Neural crest cell (in vitro differentiated cells): ENCODE data around the gene ARHGAP9. TPM values are rescaled to one million over a fixed set of nuclear protein-coding genes. Genes with fewer than 3 reads are reported as not detected.
A peak's percentile ranks its signal among the peaks of the same experiment; 100 is the strongest.

Source experiments
- DNase-seq: peaks from one replicate; pipeline ENCODE4 v3.0.0; 2021; ENCODE audit warnings: low read depth, mixed read lengths, low spot score
- H3K27ac Mint-ChIP-seq: one replicate; pipeline ENCODE4 v1.8.0; 2021; ENCODE audit warnings: mild to moderate bottlenecking, mixed read lengths; ENCODE audit not compliant: unreplicated experiment
- H3K27me3 Mint-ChIP-seq: 2 replicates; pipeline ENCODE4 v1.8.0; 2021; ENCODE audit warnings: low read depth, mild to moderate bottlenecking, mixed read lengths
- H3K36me3 Mint-ChIP-seq: 2 replicates; pipeline ENCODE4 v1.8.0; 2021; ENCODE audit warnings: low read depth, mild to moderate bottlenecking, mixed read lengths
- H3K4me1 Mint-ChIP-seq: 2 replicates; pipeline ENCODE4 v1.8.0; 2021; ENCODE audit warnings: mixed read lengths
- H3K4me3 Mint-ChIP-seq: one replicate; pipeline ENCODE4 v1.8.0; 2021; ENCODE audit warnings: mild to moderate bottlenecking, mixed read lengths
- H3K9me3 Mint-ChIP-seq: 2 replicates; pipeline ENCODE4 v1.8.0; 2021; ENCODE audit warnings: mixed read lengths
- total RNA-seq: library from RNA; stranded (reverse); gene quantifications from 2 replicates; pipeline ENCODE4 v1.2.1, GENCODE V29; 2021
- TF ChIP-seq, protein P1 (sequence below): fragments of 200-600 bp; sonication (generic); conservative IDR thresholded peaks from 2 replicates; pipeline ENCODE4 v1.5.0; 2021; ENCODE audit warnings: antibody characterized with exemption, mild to moderate bottlenecking

Gene ARHGAP9
- total RNA-seq, 1 donor from 2014 or later: 0.56 TPM

DNA sequence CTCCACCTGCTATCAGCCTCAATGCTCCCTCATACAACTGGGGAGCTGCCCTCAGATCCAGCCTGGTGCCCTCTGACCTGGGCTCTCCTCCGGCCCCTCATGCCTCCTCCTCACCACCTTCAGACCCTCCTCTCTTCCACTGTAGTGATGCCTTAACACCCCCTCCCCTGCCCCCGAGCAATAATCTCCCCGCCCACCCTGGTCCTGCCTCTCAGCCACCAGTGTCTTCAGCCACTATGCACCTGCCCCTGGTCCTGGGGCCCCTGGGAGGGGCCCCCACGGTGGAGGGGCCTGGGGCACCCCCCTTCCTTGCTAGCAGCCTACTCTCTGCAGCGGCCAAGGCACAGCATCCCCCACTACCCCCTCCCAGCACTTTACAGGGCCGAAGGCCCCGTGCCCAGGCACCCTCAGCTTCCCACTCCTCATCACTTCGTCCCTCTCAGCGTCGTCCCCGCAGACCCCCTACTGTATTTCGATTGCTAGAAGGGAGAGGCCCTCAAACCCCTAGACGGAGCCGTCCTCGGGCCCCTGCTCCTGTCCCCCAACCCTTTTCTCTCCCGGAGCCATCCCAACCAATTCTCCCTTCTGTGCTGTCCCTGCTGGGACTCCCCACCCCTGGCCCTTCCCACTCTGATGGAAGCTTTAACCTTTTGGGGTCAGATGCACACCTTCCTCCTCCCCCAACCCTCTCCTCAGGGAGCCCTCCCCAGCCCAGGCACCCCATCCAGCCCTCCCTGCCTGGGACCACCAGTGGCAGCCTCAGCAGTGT, 46.1 kb upstream of the ARHGAP9 start:
- no peak for DNase-seq
- H3K27me3 Mint-ChIP-seq: peaks cover 13% of the 10 kb centered on the region
- no peaks in the 10 kb centered on the region for H3K9me3 Mint-ChIP-seq
- peaks cover 35% of the 10 kb centered on the region for H3K4me1 Mint-ChIP-seq
- peak overlapping the region; percentile 97 for H3K4me3 Mint-ChIP-seq
- TF ChIP-seq, protein P1, sequence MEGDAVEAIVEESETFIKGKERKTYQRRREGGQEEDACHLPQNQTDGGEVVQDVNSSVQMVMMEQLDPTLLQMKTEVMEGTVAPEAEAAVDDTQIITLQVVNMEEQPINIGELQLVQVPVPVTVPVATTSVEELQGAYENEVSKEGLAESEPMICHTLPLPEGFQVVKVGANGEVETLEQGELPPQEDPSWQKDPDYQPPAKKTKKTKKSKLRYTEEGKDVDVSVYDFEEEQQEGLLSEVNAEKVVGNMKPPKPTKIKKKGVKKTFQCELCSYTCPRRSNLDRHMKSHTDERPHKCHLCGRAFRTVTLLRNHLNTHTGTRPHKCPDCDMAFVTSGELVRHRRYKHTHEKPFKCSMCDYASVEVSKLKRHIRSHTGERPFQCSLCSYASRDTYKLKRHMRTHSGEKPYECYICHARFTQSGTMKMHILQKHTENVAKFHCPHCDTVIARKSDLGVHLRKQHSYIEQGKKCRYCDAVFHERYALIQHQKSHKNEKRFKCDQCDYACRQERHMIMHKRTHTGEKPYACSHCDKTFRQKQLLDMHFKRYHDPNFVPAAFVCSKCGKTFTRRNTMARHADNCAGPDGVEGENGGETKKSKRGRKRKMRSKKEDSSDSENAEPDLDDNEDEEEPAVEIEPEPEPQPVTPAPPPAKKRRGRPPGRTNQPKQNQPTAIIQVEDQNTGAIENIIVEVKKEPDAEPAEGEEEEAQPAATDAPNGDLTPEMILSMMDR: no peak
- peaks cover 4% of the 10 kb centered on the region for H3K36me3 Mint-ChIP-seq
- no peak overlapping the region for H3K27ac Mint-ChIP-seq

DNA sequence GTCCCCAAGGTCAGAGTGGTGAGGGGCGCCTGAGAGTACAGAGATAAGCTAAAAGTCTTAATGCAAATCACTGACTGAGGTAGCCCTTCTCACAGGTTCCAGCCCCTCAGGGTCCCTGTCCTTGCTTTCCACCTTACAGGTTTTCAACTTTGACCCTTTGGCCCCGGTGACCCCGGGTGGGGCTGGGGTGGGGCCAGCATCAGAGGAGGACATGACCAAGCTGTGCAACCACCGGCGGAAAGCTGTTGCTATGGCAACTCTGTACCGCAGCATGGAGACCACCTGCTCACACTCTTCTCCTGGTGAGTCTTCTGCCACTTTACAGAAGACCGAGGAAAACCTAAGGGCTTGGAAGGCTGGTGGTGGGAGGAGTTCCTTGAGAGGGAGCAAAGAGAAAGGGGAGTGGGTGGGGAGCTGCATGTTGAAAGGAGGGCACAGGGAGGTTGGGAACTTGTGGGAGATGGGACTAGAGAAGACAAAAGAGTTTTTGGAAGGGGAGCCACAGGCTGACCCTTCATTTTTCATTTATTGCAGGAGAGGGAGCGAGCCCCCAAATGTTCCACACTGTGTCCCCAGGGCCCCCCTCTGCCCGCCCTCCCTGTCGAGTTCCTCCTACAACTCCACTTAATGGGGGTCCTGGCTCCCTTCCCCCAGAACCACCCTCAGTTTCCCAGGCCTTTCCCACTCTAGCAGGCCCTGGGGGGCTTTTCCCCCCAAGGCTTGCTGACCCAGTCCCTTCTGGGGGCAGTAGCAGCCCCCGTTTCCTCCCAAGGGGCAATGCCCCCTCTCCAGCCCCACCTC, 45.3 kb upstream of the ARHGAP9 start:
- Mint-ChIP-seq H3K27ac (no peak overlapping the region), H3K27me3 (peaks cover 18% of the 10 kb centered on the region), H3K4me3 (peak overlapping the region; percentile 97), H3K4me1 (peaks cover 38% of the 10 kb centered on the region), H3K9me3 (no peaks in the 10 kb centered on the region), H3K36me3 (peaks cover 7% of the 10 kb centered on the region)
- DNase-seq: no peak
- TF ChIP-seq, protein P1: no peak

DNA sequence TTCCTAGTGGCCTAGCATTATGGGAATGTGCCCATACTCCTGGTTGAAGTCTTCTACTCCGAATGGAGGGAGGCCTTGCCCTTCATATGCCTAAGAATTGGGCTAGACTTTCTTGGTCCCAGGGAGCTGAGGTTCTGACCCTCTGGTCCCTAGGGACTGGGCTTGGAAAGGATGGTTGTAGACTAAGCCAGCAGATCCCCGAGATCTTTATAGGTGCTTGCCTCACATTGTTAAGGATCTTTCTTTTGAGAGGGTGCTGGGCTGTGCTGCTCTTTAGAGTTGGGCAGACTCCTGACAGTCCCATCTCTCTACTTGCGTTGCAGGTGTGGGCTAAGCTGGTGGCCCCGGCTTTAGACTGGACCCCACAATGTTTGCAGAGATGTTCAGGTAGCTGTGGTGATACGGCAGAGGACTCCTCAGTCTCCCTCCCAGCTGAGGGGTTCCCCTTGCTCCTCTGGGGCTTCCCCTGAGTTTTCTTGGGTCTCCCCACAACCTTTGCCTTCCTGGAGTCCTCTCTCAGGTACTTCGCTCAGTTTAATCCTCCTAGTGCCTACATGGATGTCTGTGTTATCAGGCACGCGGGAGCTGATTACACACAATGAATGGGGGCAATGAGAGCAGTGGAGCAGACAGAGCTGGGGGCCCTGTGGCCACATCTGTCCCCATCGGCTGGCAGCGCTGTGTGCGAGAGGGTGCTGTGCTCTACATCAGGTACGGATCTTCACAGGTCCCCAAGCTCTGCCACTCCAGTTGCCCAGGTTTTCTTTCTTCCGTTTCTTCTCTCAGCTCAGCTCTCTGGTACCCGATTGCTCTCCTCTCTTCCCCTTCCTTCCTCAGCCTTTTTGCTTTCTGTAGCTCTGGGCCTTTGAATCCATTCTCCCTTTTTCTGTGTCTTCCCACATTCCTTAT, 44.3 kb upstream of the ARHGAP9 start:
- peaks cover 8% of the 10 kb centered on the region for H3K36me3 Mint-ChIP-seq
- H3K4me1 Mint-ChIP-seq: peaks cover 47% of the 10 kb centered on the region
- H3K27ac Mint-ChIP-seq: peak overlapping the region; percentile 94
- peak overlapping the region; percentile 97 for H3K4me3 Mint-ChIP-seq
- peaks cover 18% of the 10 kb centered on the region for H3K27me3 Mint-ChIP-seq
- TF ChIP-seq, protein P1: no peak
- H3K9me3 Mint-ChIP-seq: no peaks in the 10 kb centered on the region
- no peak for DNase-seq

DNA sequence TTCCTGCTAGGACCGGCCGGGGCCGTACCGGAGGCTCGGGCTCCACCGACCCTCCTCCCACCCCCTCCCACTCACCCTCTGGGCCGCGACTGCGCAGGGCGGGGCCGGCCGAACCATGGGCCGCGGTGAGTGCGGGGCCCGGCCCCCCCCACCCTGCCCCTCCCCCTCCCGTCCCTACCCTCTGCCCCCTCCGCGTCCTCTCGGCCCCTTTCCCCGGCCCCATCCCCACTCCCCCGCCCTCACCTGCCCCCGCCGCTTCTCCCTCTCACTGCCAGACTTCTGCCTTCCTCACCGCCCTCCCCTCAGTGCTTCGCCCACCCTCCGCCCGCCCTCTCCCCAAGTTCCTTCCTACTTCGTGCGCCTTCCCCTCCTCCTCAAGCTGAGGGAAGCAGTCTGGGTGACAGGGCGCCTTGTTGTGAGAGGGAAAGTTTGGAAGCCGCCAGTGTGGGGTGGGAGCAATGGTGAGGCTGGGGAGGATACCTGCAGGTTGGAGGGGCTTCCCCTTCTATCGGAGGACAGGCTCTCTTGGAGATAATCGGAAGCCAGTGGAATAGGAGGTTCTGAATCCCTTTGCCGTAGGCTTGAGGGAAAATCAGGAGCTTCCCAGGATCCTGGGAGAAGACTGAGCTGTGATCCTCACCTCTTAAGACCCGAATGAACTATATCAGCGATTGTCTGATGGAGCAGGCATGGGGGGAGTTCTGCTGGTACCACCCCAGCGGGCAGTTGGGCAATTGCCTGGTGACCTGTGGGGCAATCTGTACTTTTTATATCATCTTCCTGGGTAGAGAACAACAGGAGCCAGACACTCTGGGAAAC, 43.4 kb upstream of the ARHGAP9 start:
- Mint-ChIP-seq H3K4me3 (peak overlapping the region; percentile 97), H3K4me1 (peaks cover 56% of the 10 kb centered on the region)
- DNase-seq: peak; percentile 31

More for the DNA sequence above, 43.4 kb upstream of the ARHGAP9 start:
- H3K9me3 Mint-ChIP-seq: no peaks in the 10 kb centered on the region
- H3K36me3 Mint-ChIP-seq: peaks cover 13% of the 10 kb centered on the region
- H3K27me3 Mint-ChIP-seq: peaks cover 18% of the 10 kb centered on the region
- TF ChIP-seq, protein P1: no peak
- H3K27ac Mint-ChIP-seq: peak overlapping the region; percentile 94
